OCI-LY1 (cell line): ENCODE measurements around the gene TMEM185B.

Experiments
- EZH2 ChIP-seq: fragments of 200-600 bp; sonication (generic), shearing (Covaris generic); IDR thresholded peaks from 2 replicates; pipeline ENCODE4 v1.8.0; 2017; ENCODE audit warnings: borderline replicate concordance, mixed run types, mild to moderate bottlenecking, antibody characterized with exemption, low read length, moderate library complexity, mixed read lengths
- TF ChIP-seq, protein P1 (sequence below): fragments of 200-600 bp; sonication (generic), shearing (Covaris generic); IDR thresholded peaks from 2 replicates; pipeline ENCODE4 v1.5.1; 2017; ENCODE audit warnings: mild to moderate bottlenecking, antibody characterized with exemption, low read length, moderate library complexity, mixed read lengths

GRCh38 chr2:120267348-120267747 lies 44.1 kb upstream of the TMEM185B start:
- TF ChIP-seq, protein P1, sequence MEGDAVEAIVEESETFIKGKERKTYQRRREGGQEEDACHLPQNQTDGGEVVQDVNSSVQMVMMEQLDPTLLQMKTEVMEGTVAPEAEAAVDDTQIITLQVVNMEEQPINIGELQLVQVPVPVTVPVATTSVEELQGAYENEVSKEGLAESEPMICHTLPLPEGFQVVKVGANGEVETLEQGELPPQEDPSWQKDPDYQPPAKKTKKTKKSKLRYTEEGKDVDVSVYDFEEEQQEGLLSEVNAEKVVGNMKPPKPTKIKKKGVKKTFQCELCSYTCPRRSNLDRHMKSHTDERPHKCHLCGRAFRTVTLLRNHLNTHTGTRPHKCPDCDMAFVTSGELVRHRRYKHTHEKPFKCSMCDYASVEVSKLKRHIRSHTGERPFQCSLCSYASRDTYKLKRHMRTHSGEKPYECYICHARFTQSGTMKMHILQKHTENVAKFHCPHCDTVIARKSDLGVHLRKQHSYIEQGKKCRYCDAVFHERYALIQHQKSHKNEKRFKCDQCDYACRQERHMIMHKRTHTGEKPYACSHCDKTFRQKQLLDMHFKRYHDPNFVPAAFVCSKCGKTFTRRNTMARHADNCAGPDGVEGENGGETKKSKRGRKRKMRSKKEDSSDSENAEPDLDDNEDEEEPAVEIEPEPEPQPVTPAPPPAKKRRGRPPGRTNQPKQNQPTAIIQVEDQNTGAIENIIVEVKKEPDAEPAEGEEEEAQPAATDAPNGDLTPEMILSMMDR = no peak
- no peak for TF ChIP-seq EZH2
